ENCODE measurements around the gene GNB2.

DNA sequence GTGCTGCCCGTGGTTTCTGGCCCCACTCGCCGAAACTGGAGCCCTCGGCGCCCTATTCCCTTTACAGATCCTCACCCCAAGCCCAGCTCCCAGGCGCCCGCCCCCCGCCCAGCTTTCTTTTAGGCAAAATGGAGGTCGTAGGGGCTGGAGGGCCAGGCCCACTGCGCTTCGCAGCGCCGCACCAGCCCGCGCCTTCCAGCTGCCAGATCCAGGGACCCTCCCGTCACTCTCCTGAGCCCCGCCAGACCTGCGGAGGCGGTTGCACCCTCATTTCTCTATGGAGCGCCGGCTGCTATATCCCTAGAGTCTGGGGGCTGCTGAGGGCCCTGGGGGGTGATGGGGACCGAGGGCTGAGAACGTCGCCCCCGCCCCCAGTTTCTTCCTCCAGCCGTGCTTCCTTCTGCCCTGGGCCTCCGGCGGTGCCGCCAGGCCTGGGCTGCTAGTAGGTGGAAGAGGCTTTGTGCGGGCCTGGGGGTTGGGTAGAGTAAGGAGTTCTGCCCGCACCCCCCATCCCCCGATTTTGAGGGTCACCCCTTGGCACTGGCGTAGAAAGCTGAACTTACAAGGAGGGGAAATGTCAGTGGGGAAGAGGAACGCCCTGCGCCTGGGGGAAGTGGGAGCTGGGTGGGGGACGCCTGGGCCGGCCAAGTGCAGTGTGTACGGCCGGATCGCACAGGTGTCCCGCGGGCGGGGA lies 1.0 kb downstream of the GNB2 start:
- TF ChIP-seq, protein P1, sequence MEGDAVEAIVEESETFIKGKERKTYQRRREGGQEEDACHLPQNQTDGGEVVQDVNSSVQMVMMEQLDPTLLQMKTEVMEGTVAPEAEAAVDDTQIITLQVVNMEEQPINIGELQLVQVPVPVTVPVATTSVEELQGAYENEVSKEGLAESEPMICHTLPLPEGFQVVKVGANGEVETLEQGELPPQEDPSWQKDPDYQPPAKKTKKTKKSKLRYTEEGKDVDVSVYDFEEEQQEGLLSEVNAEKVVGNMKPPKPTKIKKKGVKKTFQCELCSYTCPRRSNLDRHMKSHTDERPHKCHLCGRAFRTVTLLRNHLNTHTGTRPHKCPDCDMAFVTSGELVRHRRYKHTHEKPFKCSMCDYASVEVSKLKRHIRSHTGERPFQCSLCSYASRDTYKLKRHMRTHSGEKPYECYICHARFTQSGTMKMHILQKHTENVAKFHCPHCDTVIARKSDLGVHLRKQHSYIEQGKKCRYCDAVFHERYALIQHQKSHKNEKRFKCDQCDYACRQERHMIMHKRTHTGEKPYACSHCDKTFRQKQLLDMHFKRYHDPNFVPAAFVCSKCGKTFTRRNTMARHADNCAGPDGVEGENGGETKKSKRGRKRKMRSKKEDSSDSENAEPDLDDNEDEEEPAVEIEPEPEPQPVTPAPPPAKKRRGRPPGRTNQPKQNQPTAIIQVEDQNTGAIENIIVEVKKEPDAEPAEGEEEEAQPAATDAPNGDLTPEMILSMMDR (IDR thresholded peaks at IDR 0.05; ENCODE audit: low read length) = no peak
- TF ChIP-seq EZH2 (optimal IDR thresholded peaks at IDR 0.05; ENCODE audit: low read depth, low read length) (no peak), EZH2phosphoT487 (IDR thresholded peaks at IDR 0.05; ENCODE audit: low read length) (no peak)
